Measurements from ENCODE around the gene EHHADH. TPM values are rescaled to one million over a fixed set of nuclear protein-coding genes. Genes with fewer than 3 reads are reported as not detected.

The EHHADH gene
- total and polyA plus RNA-seq, 2 of the 13 experiments (the other 11 are each of a cell fraction or from before 2014, with no cell fraction given): 14.5 to 38.9 TPM

DNA sequence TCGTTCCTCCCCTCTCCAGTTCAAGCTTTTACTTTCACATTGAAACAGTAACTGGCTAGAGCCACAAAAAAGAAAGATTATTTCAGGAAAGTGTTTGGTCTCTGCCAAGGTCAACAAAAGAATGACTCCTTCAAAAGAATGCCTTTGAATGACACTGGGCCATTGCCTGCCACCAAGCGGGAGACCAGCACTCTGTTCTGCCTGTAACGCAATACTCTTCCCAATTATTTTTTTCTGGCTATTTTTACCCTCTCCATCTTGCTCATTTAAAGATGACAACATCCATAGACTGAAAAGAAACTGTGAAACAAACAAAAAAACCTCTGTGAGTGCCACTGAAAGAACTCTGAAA is 37.3 kb downstream of the EHHADH start (continued):
- TF ChIP-seq, protein P1, sequence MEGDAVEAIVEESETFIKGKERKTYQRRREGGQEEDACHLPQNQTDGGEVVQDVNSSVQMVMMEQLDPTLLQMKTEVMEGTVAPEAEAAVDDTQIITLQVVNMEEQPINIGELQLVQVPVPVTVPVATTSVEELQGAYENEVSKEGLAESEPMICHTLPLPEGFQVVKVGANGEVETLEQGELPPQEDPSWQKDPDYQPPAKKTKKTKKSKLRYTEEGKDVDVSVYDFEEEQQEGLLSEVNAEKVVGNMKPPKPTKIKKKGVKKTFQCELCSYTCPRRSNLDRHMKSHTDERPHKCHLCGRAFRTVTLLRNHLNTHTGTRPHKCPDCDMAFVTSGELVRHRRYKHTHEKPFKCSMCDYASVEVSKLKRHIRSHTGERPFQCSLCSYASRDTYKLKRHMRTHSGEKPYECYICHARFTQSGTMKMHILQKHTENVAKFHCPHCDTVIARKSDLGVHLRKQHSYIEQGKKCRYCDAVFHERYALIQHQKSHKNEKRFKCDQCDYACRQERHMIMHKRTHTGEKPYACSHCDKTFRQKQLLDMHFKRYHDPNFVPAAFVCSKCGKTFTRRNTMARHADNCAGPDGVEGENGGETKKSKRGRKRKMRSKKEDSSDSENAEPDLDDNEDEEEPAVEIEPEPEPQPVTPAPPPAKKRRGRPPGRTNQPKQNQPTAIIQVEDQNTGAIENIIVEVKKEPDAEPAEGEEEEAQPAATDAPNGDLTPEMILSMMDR (CRISPR knock-in tag; IDR thresholded peaks at IDR 0.05): 0 out of 2 replicates have a peak, but pooled peaks have one; percentile 30
- TF ChIP-seq, protein P2, sequence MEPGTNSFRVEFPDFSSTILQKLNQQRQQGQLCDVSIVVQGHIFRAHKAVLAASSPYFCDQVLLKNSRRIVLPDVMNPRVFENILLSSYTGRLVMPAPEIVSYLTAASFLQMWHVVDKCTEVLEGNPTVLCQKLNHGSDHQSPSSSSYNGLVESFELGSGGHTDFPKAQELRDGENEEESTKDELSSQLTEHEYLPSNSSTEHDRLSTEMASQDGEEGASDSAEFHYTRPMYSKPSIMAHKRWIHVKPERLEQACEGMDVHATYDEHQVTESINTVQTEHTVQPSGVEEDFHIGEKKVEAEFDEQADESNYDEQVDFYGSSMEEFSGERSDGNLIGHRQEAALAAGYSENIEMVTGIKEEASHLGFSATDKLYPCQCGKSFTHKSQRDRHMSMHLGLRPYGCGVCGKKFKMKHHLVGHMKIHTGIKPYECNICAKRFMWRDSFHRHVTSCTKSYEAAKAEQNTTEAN (CRISPR knock-in tag; conservative IDR thresholded peaks at IDR 0.05): no peak
- no peak for TF ChIP-seq ZNF235 (CRISPR knock-in tag; IDR thresholded peaks at IDR 0.05; ENCODE audit: borderline replicate concordance)
- no peak for TF ChIP-seq TBX3 (IDR thresholded peaks at IDR 0.05; ENCODE audit: borderline replicate concordance)

DNA sequence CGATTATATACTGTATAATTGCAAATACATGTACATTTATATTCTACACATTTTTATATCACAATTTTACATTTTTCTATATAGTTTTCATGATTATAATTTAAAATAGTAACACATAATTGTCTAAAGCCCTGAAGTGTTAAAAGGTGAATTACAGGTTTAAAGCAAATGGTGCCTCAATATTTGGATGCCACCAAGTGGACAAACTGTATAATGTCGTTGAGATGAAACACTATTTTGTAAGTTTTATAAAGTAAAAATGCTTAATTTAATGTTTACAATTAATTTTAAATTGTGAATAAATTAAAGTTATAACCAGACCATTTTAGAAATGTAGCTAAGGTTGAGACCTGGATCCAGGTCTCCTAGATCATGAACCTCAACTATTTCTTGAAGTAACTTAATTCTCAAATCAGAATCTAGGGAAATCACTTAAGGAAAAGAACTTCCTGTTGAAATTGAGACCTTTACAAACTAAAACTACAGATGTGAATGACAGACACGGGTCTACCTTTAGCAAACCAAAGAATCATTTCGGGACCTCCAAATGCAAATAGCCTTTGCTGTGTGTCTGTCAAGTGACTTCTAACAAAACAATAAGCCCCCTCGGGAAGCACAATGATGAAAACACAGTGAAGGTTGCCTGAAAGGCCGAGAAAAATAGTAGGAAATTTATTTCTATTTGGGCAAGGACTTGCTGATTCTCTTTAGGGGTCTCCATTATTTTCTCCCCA is 37.8 kb downstream of the EHHADH start:
- ChIA-PET CTCF (ENCODE audit: low intra/inter-chr PET ratio, low total read pairs) (interaction anchor here (2.3 kb wide), 1 partner anchor 341 kb away, joined by 12 read pairs; no protein-coding TSS in a partner anchor), POLR2A (no interaction called here)
- 39% methylated on average over 6 of the region's 6 CpGs for WGBS (ENCODE audit: low lambda C conversion rate)
- no TSS peak for BruUV-seq (replicated peaks)
- no peak overlapping the region for H2AFZ ChIP-seq (ENCODE audit: low read length)
- peaks cover 9 to 22% of the 10 kb centered on the region in 2 experiments; a peak in 4 of 5 replicates for H3K36me3 ChIP-seq (replicated peaks in 1 of 2; ENCODE audit: control insufficient read depth in 1 of 2, insufficient read depth in 2 of 2, low read length in 2 of 2)
- TF ChIP-seq ZNF253 (CRISPR knock-in tag; IDR thresholded peaks at IDR 0.05; ENCODE audit: borderline replicate concordance) (no peak), RXRB (CRISPR knock-in tag; IDR thresholded peaks at IDR 0.05; ENCODE audit: borderline replicate concordance) (no peak), STAG1 (CRISPR knock-in tag; IDR thresholded peaks at IDR 0.05) (peak; percentile 67), ZNF3 (CRISPR knock-in tag; IDR thresholded peaks at IDR 0.05) (no peak), SMC3 (IDR thresholded peaks at IDR 0.05; ENCODE audit: low read length) (0 out of 2 replicates have a peak, but pooled peaks have one; percentile 11)
- TF ChIP-seq, protein P3, sequence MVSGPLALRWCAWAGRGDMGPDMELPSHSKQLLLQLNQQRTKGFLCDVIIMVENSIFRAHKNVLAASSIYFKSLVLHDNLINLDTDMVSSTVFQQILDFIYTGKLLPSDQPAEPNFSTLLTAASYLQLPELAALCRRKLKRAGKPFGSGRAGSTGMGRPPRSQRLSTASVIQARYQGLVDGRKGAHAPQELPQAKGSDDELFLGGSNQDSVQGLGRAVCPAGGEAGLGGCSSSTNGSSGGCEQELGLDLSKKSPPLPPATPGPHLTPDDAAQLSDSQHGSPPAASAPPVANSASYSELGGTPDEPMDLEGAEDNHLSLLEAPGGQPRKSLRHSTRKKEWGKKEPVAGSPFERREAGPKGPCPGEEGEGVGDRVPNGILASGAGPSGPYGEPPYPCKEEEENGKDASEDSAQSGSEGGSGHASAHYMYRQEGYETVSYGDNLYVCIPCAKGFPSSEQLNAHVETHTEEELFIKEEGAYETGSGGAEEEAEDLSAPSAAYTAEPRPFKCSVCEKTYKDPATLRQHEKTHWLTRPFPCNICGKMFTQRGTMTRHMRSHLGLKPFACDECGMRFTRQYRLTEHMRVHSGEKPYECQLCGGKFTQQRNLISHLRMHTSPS (CRISPR knock-in tag; IDR thresholded peaks at IDR 0.05; ENCODE audit: low read depth): no peak
- TF ChIP-seq, protein P1 (CRISPR knock-in tag; IDR thresholded peaks at IDR 0.05): peak; percentile 42
- TF ChIP-seq, protein P4, sequence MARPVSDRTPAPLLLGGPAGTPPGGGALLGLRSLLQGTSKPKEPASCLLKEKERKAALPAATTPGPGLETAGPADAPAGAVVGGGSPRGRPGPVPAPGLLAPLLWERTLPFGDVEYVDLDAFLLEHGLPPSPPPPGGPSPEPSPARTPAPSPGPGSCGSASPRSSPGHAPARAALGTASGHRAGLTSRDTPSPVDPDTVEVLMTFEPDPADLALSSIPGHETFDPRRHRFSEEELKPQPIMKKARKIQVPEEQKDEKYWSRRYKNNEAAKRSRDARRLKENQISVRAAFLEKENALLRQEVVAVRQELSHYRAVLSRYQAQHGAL (CRISPR knock-in tag; IDR thresholded peaks at IDR 0.05; ENCODE audit: not compliant biosample characterization): no peak
- peak overlapping the region; percentile 38 for H3K4me2 ChIP-seq (ENCODE audit: low read depth, low read length)
- H4K20me1 ChIP-seq (ENCODE audit: insufficient read depth, low read length): no peaks in the 10 kb centered on the region; the same call in 1 of the 2 replicates
- 0 out of 2 replicates have a peak overlapping the region, but pooled peaks have one; percentile 3 for H3K9ac ChIP-seq (ENCODE audit: insufficient read depth, low read depth, low read length)
- DNase-seq (ENCODE audit: low spot score): peak; percentile 14
- in situ Hi-C loops (cut with HindIII; ENCODE audit: extremely low pct_ligation_motif_present, low pct_unique_long_range_greater_than_20kb): loop anchor here (10.0 kb wide), 1 partner anchor 341 kb away; no protein-coding TSS in a partner anchor
- H3K27me3 ChIP-seq (ENCODE audit: control insufficient read depth in 1 of 2, insufficient read depth in 2 of 2, low read length in 2 of 2): no peaks in the 10 kb centered on the region
- no peak for ATAC-seq
- intact Hi-C loops (cut with micrococcal nuclease; ENCODE audit: unreplicated experiment): loop anchor here (1.0 kb wide), 2 partner anchors 54 to 341 kb away; no protein-coding TSS in a partner anchor
- no peak for FAIRE-seq
- peaks cover 14% of the 10 kb centered on the region for H3K4me1 ChIP-seq (ENCODE audit: insufficient read depth, low read length)
- H3K9me3 ChIP-seq (ENCODE audit: low read length): no peaks in the 10 kb centered on the region
- peak overlapping the region; percentile 43 for H3K27ac ChIP-seq (ENCODE audit: extremely low read length, insufficient read depth, low read length)
- no peaks in the 10 kb centered on the region for H3K79me2 ChIP-seq (ENCODE audit: insufficient read depth, low read length)
- no peak overlapping the region for H3K4me3 ChIP-seq (replicated peaks in 1 of 3; ENCODE audit: insufficient read depth in 1 of 3, low read depth in 2 of 3, low read length in 3 of 3)
